ENCODE results near the gene NRARP.

Gene NRARP

GRCh38 chr9:137295238-137295811 is 6.7 kb downstream of the NRARP start:
- Histone ChIP-seq H3K27ac (ENCODE audit: low read depth, low read length) (no peak overlapping the region), H3K4me1 (ENCODE audit: control insufficient read depth, insufficient read depth, low read length) (peaks cover 36% of the 10 kb centered on the region), H3K4me3 (ENCODE audit: low read depth, low read length) (peak overlapping the region; percentile 32), H3K9me3 (ENCODE audit: control insufficient read depth, insufficient read depth, low read depth, low read length) (no peaks in the 10 kb centered on the region), H3K36me3 (ENCODE audit: control insufficient read depth, insufficient read depth, low read length) (no peaks in the 10 kb centered on the region), H3K27me3 (ENCODE audit: control insufficient read depth, insufficient read depth, low read length) (peaks cover 51% of the 10 kb centered on the region), H3K9ac (ENCODE audit: low read length) (no peak overlapping the region)

GRCh38 chr9:137294681-137295237 is 7.3 kb downstream of the NRARP start:
- Histone ChIP-seq H3K4me1 (ENCODE audit: control insufficient read depth, insufficient read depth, low read length) (peaks cover 36% of the 10 kb centered on the region), H3K4me3 (ENCODE audit: low read depth, low read length) (peak overlapping the region; percentile 32), H3K36me3 (ENCODE audit: control insufficient read depth, insufficient read depth, low read length) (no peaks in the 10 kb centered on the region), H3K9ac (ENCODE audit: low read length) (no peak overlapping the region), H3K27me3 (ENCODE audit: control insufficient read depth, insufficient read depth, low read length) (peaks cover 46% of the 10 kb centered on the region), H3K9me3 (ENCODE audit: control insufficient read depth, insufficient read depth, low read depth, low read length) (no peaks in the 10 kb centered on the region), H3K27ac (ENCODE audit: low read depth, low read length) (no peak overlapping the region)

- Histone ChIP-seq H3K4me1 (ENCODE audit: control insufficient read depth, insufficient read depth, low read length) (peaks cover 34% of the 10 kb centered on the region), H3K27me3 (ENCODE audit: control insufficient read depth, insufficient read depth, low read length) (peaks cover 41% of the 10 kb centered on the region), H3K4me3 (ENCODE audit: low read depth, low read length) (no peak overlapping the region), H3K9ac (ENCODE audit: low read length) (no peak overlapping the region), H3K27ac (ENCODE audit: low read depth, low read length) (no peak overlapping the region), H3K36me3 (ENCODE audit: control insufficient read depth, insufficient read depth, low read length) (no peaks in the 10 kb centered on the region), H3K9me3 (ENCODE audit: control insufficient read depth, insufficient read depth, low read depth, low read length) (no peaks in the 10 kb centered on the region)
Observed at GRCh38 chr9:137294091-137294680, 7.9 kb downstream of the NRARP start.

GRCh38 chr9:137293482-137294090 is 8.5 kb downstream of the NRARP start:
- no peaks in the 10 kb centered on the region for H3K36me3 ChIP-seq (ENCODE audit: control insufficient read depth, insufficient read depth, low read length)
- H3K27ac ChIP-seq (ENCODE audit: low read depth, low read length): no peak overlapping the region
- H3K9me3 ChIP-seq (ENCODE audit: control insufficient read depth, insufficient read depth, low read depth, low read length): no peaks in the 10 kb centered on the region
- peaks cover 35% of the 10 kb centered on the region for H3K27me3 ChIP-seq (ENCODE audit: control insufficient read depth, insufficient read depth, low read length)
- H3K4me3 ChIP-seq (ENCODE audit: low read depth, low read length): no peak overlapping the region
- no peak overlapping the region for H3K9ac ChIP-seq (ENCODE audit: low read length)
- peaks cover 28% of the 10 kb centered on the region for H3K4me1 ChIP-seq (ENCODE audit: control insufficient read depth, insufficient read depth, low read length)

- Histone ChIP-seq H3K4me3 (ENCODE audit: low read depth, low read length) (no peak overlapping the region), H3K4me1 (ENCODE audit: control insufficient read depth, insufficient read depth, low read length) (peaks cover 23% of the 10 kb centered on the region), H3K36me3 (ENCODE audit: control insufficient read depth, insufficient read depth, low read length) (no peaks in the 10 kb centered on the region), H3K27me3 (ENCODE audit: control insufficient read depth, insufficient read depth, low read length) (peaks cover 30% of the 10 kb centered on the region), H3K9me3 (ENCODE audit: control insufficient read depth, insufficient read depth, low read depth, low read length) (no peaks in the 10 kb centered on the region), H3K27ac (ENCODE audit: low read depth, low read length) (no peak overlapping the region), H3K9ac (ENCODE audit: low read length) (no peak overlapping the region)
Observed at GRCh38 chr9:137293094-137293481, 9.0 kb downstream of the NRARP start.

GRCh38 chr9:137286975-137287383 is 15.1 kb downstream of the NRARP start:
- H3K4me3 ChIP-seq (ENCODE audit: low read depth, low read length): no peak overlapping the region
- H3K4me1 ChIP-seq (ENCODE audit: control insufficient read depth, insufficient read depth, low read length): no peaks in the 10 kb centered on the region
- no peak overlapping the region for H3K27ac ChIP-seq (ENCODE audit: low read depth, low read length)
- H3K9ac ChIP-seq (ENCODE audit: low read length): no peak overlapping the region
- H3K9me3 ChIP-seq (ENCODE audit: control insufficient read depth, insufficient read depth, low read depth, low read length): no peaks in the 10 kb centered on the region
- no peaks in the 10 kb centered on the region for H3K36me3 ChIP-seq (ENCODE audit: control insufficient read depth, insufficient read depth, low read length)
- H3K27me3 ChIP-seq (ENCODE audit: control insufficient read depth, insufficient read depth, low read length): no peaks in the 10 kb centered on the region; the same call in 1 of the 2 replicates

GRCh38 chr9:137281345-137282116 is 20.5 kb downstream of the NRARP start:
- Histone ChIP-seq H3K27me3 (ENCODE audit: control insufficient read depth, insufficient read depth, low read length) (peaks cover 3% of the 10 kb centered on the region), H3K4me3 (ENCODE audit: low read depth, low read length) (peak overlapping the region; percentile 60), H3K36me3 (ENCODE audit: control insufficient read depth, insufficient read depth, low read length) (0 out of 2 replicates have a peak, but pooled peaks cover 5% of the 10 kb centered on the region), H3K4me1 (ENCODE audit: control insufficient read depth, insufficient read depth, low read length) (peaks cover 18% of the 10 kb centered on the region), H3K9me3 (ENCODE audit: control insufficient read depth, insufficient read depth, low read depth, low read length) (no peaks in the 10 kb centered on the region), H3K27ac (ENCODE audit: low read depth, low read length) (no peak overlapping the region), H3K9ac (ENCODE audit: low read length) (peak overlapping the region; percentile 5)

- Histone ChIP-seq H3K4me1 (ENCODE audit: control insufficient read depth, insufficient read depth, low read length) (peaks cover 26% of the 10 kb centered on the region), H3K9ac (ENCODE audit: low read length) (peak overlapping the region; percentile 5), H3K27me3 (ENCODE audit: control insufficient read depth, insufficient read depth, low read length) (peaks cover 3% of the 10 kb centered on the region)
Observed at GRCh38 chr9:137280474-137281344, 21.4 kb downstream of the NRARP start.

GRCh38 chr9:137279741-137280473 is 22.2 kb downstream of the NRARP start:
- Histone ChIP-seq H3K36me3 (ENCODE audit: control insufficient read depth, insufficient read depth, low read length) (0 out of 2 replicates have a peak, but pooled peaks cover 5% of the 10 kb centered on the region), H3K27me3 (ENCODE audit: control insufficient read depth, insufficient read depth, low read length) (peaks cover 3% of the 10 kb centered on the region), H3K4me1 (ENCODE audit: control insufficient read depth, insufficient read depth, low read length) (peaks cover 32% of the 10 kb centered on the region), H3K9ac (ENCODE audit: low read length) (no peak overlapping the region), H3K9me3 (ENCODE audit: control insufficient read depth, insufficient read depth, low read depth, low read length) (no peaks in the 10 kb centered on the region), H3K4me3 (ENCODE audit: low read depth, low read length) (no peak overlapping the region), H3K27ac (ENCODE audit: low read depth, low read length) (no peak overlapping the region)

More at GRCh38 chr9:137280474-137281344, 21.4 kb downstream of the NRARP start:
- Histone ChIP-seq H3K4me3 (ENCODE audit: low read depth, low read length) (peak overlapping the region; percentile 60), H3K9me3 (ENCODE audit: control insufficient read depth, insufficient read depth, low read depth, low read length) (no peaks in the 10 kb centered on the region), H3K27ac (ENCODE audit: low read depth, low read length) (no peak overlapping the region), H3K36me3 (ENCODE audit: control insufficient read depth, insufficient read depth, low read length) (0 out of 2 replicates have a peak, but pooled peaks cover 5% of the 10 kb centered on the region)
